Glutamatergic neuron (in vitro differentiated cells): ENCODE measurements around the gene HNRNPK. TPM values are rescaled to one million over a fixed set of nuclear protein-coding genes. Genes with fewer than 3 reads are reported as not detected.

Experiments used
- DNase-seq: peaks from one replicate; pipeline ENCODE4 v3.0.0; 2022
- H3K27ac Mint-ChIP-seq: one replicate; pipeline ENCODE4 v1.8.0; 2020; ENCODE audit warnings: mild to moderate bottlenecking, mixed read lengths, inconsistent platforms; ENCODE audit not compliant: unreplicated experiment
- H3K27me3 Mint-ChIP-seq: one replicate; pipeline ENCODE4 v1.8.0; 2020; ENCODE audit warnings: mild to moderate bottlenecking, moderate library complexity, mixed read lengths, inconsistent platforms; ENCODE audit not compliant: unreplicated experiment
- H3K36me3 Mint-ChIP-seq: one replicate; pipeline ENCODE4 v1.8.0; 2020; ENCODE audit warnings: mild to moderate bottlenecking, mixed read lengths, inconsistent platforms; ENCODE audit not compliant: unreplicated experiment
- H3K4me1 Mint-ChIP-seq: one replicate; pipeline ENCODE4 v1.8.0; 2020; ENCODE audit warnings: mild to moderate bottlenecking, low read depth, mixed read lengths, inconsistent platforms; ENCODE audit not compliant: unreplicated experiment
- H3K4me3 Mint-ChIP-seq: one replicate; pipeline ENCODE4 v1.8.0; 2020; ENCODE audit warnings: mild to moderate bottlenecking, mixed read lengths, inconsistent platforms; ENCODE audit not compliant: unreplicated experiment
- H3K9me3 Mint-ChIP-seq: one replicate; pipeline ENCODE4 v1.8.0; 2020; ENCODE audit warnings: mild to moderate bottlenecking, moderate library complexity, mixed read lengths, inconsistent platforms; ENCODE audit not compliant: unreplicated experiment
- CTCF ChIP-seq: fragments of 200-600 bp; sonication (generic); IDR thresholded peaks from one replicate; pipeline ENCODE4 v1.5.0; 2021; ENCODE audit not compliant: partially characterized antibody, unreplicated experiment
- total RNA-seq: library from RNA; stranded (reverse); fragmentation: NEBNext Ultra II Directional; extraction: Animal tissue kit (Norgen Biotek cat#: 25700); gene quantifications from one replicate; pipeline ENCODE4 v1.2.1, GENCODE V29; 2021; ENCODE audit not compliant: unreplicated experiment

The HNRNPK gene
- total RNA-seq, 1 donor from 2014 or later: 763 TPM

GRCh38 chr9:83964973-83965349, 15.1 kb downstream of the HNRNPK start:
- Mint-ChIP-seq H3K36me3 (no peaks in the 10 kb centered on the region), H3K4me3 (no peak overlapping the region), H3K27ac (peak overlapping the region; percentile 85), H3K4me1 (peaks cover 19% of the 10 kb centered on the region), H3K27me3 (peaks cover 2% of the 10 kb centered on the region), H3K9me3 (peaks cover 8% of the 10 kb centered on the region)
- DNase-seq: no peak
- TF ChIP-seq CTCF: no peak

GRCh38 chr9:83962165-83962564, 17.9 kb downstream of the HNRNPK start:
- Mint-ChIP-seq H3K4me3 (no peak overlapping the region), H3K4me1 (peaks cover 14% of the 10 kb centered on the region), H3K27ac (no peak overlapping the region), H3K9me3 (peaks cover 8% of the 10 kb centered on the region), H3K27me3 (peaks cover 2% of the 10 kb centered on the region), H3K36me3 (no peaks in the 10 kb centered on the region)
- no peak for DNase-seq
- TF ChIP-seq CTCF: no peak

GRCh38 chr9:83960991-83961390, 19.0 kb downstream of the HNRNPK start:
- H3K36me3 Mint-ChIP-seq: no peaks in the 10 kb centered on the region
- no peaks in the 10 kb centered on the region for H3K27me3 Mint-ChIP-seq
- no peak overlapping the region for H3K4me3 Mint-ChIP-seq
- no peak for TF ChIP-seq CTCF
- H3K4me1 Mint-ChIP-seq: peaks cover 7% of the 10 kb centered on the region
- peaks cover 4% of the 10 kb centered on the region for H3K9me3 Mint-ChIP-seq
- DNase-seq: no peak
- no peak overlapping the region for H3K27ac Mint-ChIP-seq

- H3K9me3 Mint-ChIP-seq: peaks cover 2% of the 10 kb centered on the region
- no peak overlapping the region for H3K27ac Mint-ChIP-seq
- peaks cover 4% of the 10 kb centered on the region for H3K4me1 Mint-ChIP-seq
- no peaks in the 10 kb centered on the region for H3K27me3 Mint-ChIP-seq
- no peaks in the 10 kb centered on the region for H3K36me3 Mint-ChIP-seq
- no peak for TF ChIP-seq CTCF
- H3K4me3 Mint-ChIP-seq: no peak overlapping the region
- DNase-seq: no peak
Observed at GRCh38 chr9:83959061-83959460, 21.0 kb downstream of the HNRNPK start.

GRCh38 chr9:83957248-83957513, 22.8 kb downstream of the HNRNPK start:
- Mint-ChIP-seq H3K27ac (peak overlapping the region; percentile 72), H3K4me1 (peaks cover 4% of the 10 kb centered on the region), H3K27me3 (no peaks in the 10 kb centered on the region)

More at GRCh38 chr9:83957248-83957513, 22.8 kb downstream of the HNRNPK start:
- DNase-seq: no peak
- no peak for TF ChIP-seq CTCF
- H3K9me3 Mint-ChIP-seq: peaks cover 2% of the 10 kb centered on the region
- no peaks in the 10 kb centered on the region for H3K36me3 Mint-ChIP-seq
- peak overlapping the region; percentile 92 for H3K4me3 Mint-ChIP-seq
